Left lung (tissue), 14 donors: ENCODE results near the gene EN2. TPM values are rescaled to one million over a fixed set of nuclear protein-coding genes. Genes with fewer than 3 reads are reported as not detected.

ENCODE experiments used
- ATAC-seq: fragments of 200-7000 bp; cut with Tn5 transposase; one replicate; pipeline ENCODE4 v1.9.1; 2020; ENCODE audit warnings: moderate library complexity
- DNase-seq, 4 donors: peaks; one replicate each; pipeline ENCODE4 v3.0.0-alpha.2; 2013 to 2020
- H3K27ac ChIP-seq, 2 donors: fragments of 200-600 bp; sonication (generic) in 1 of 2; one replicate each; pipeline versions ENCODE4 v1.5.0 to v1.8.0; 2020 to 2021
- H3K27me3 ChIP-seq, 2 donors: fragments of 200-600 bp; sonication (generic) in 1 of 2; one replicate each; pipeline versions ENCODE4 v1.5.0 to v1.8.0; 2020 to 2021
- H3K36me3 ChIP-seq, 2 donors: fragments of 200-600 bp; sonication (generic) in 1 of 2; one replicate each; pipeline versions ENCODE4 v1.5.0 to v1.8.0; 2020 to 2021
- H3K4me1 ChIP-seq, 2 donors: fragments of 200-600 bp; one replicate each; pipeline ENCODE4 v1.8.0; 2021
- H3K4me3 ChIP-seq, 2 donors: fragments of 200-600 bp; sonication (generic) in 1 of 2; one replicate each; pipeline versions ENCODE4 v1.5.0 to v1.8.0; 2020 to 2021; ENCODE audit warnings: mild to moderate bottlenecking in 1 of 2
- H3K9me3 ChIP-seq, 2 donors: fragments of 200-600 bp; sonication (generic) in 1 of 2; one replicate each; pipeline versions ENCODE4 v1.5.0 to v1.8.0; 2020 to 2021
- CTCF ChIP-seq, 2 donors: fragments of 200-600 bp; sonication (generic) in 1 of 2; IDR thresholded peaks; one replicate each; pipeline versions ENCODE4 v1.5.0 to v1.8.0; 2021; ENCODE audit warnings: antibody characterized with exemption in 2 of 2
- intact Hi-C, 2 donors: fragments of 100-400 bp; cut with DNase I; formaldehyde crosslinking; loops; one replicate each; pipeline versions ENCODE4 v1.11.2 to v1.14.2; 2022
- long read RNA-seq, 12 donors: library from polyadenylated mRNA in 2 of 12; unstranded in 2 of 12; transcript quantifications; one replicate each; pipeline ENCODE4 v2.0.0 and lab custom pipeline, GENCODE V29; 2019 to 2026
- polyA plus RNA-seq, 6 donors: library from polyadenylated mRNA; unstranded; fragments of 120-200 nt; gene quantifications; one replicate each; pipeline ENCODE4 v1.2.1, GENCODE V29; 2013; ENCODE audit not compliant: insufficient read length in 6 of 6
- total RNA-seq, 2 donors: library from RNA; stranded (reverse); fragmentation: NEBNext Ultra II Directional; extraction: Animal tissue kit (Norgen Biotek cat#: 25700); gene quantifications; one replicate each; pipeline ENCODE4 v1.2.1, GENCODE V29; 2021
- donor health status: DM: no; HTN: yes; CAD: no.
- donor health status: DM: no; HTN: no; CAD: no.

Gene EN2
- total RNA-seq (not detected), polyA plus RNA-seq (not detected)
- long read RNA-seq, donor 1 = 0 reads
- long read RNA-seq, donor 2 = 0 reads
- long read RNA-seq, donor 3 = 0 reads
- long read RNA-seq, donor 4 = 0 reads
- long read RNA-seq, donor 5 = 0 reads
- long read RNA-seq, donor 6 = 0 reads
- long read RNA-seq, donor 7 = 0 reads
- long read RNA-seq, donor 8, partial matches to known transcripts = 0 of 1 reads
- long read RNA-seq, donor 8, other reads (novel, unspliced or antisense) = 0 of 1 reads
- long read RNA-seq, donor 9 = 0 reads
- long read RNA-seq, donor 10 = 0 reads
- long read RNA-seq, donor 11 = 0 reads
- long read RNA-seq, donor 12 = 0 reads

GRCh38 chr7:155458111-155458877, at the start of gene EN2:
Gene EN2, plus strand, starts transcription at chr7:155458129. Its CDS starts 249 bp downstream, at chr7:155458378.
- intact Hi-C loops = no loop called here
- ATAC-seq (no peak), DNase-seq (peak in 1 of 4 donors; percentile 79)
- H3K27me3 ChIP-seq = peaks cover 95 to 97% of the 10 kb centered on the region in 2 donors
- H3K4me3 ChIP-seq = peak within 1 kb of the TSS; percentile 27 to 43
- no peaks in the 10 kb centered on the region for H3K36me3 ChIP-seq
- peaks cover 10 to 31% of the 10 kb centered on the region in 2 donors for H3K4me1 ChIP-seq
- H3K9me3 ChIP-seq = no peaks in the 10 kb centered on the region
- no peak within 1 kb of the TSS for H3K27ac ChIP-seq
- TF ChIP-seq CTCF (IDR thresholded peaks at IDR 0.05) = no peak

- no peaks in the 10 kb centered on the region for H3K36me3 ChIP-seq
- H3K4me3 ChIP-seq = no peak overlapping the region
- DNase-seq (peak in 2 of 4 donors; percentile 8 to 66), ATAC-seq (no peak)
- no peaks in the 10 kb centered on the region for H3K9me3 ChIP-seq
- intact Hi-C loops = no loop called here
- H3K4me1 ChIP-seq = no peaks in the 10 kb centered on the region
- H3K27ac ChIP-seq = no peak overlapping the region
- H3K27me3 ChIP-seq = peaks cover 8 to 70% of the 10 kb centered on the region in 2 donors
- TF ChIP-seq CTCF (IDR thresholded peaks at IDR 0.05) = no peak
Observed at GRCh38 chr7:155408651-155409586, 49.0 kb upstream of the EN2 start.

- intact Hi-C loops = no loop called here
- Histone ChIP-seq H3K27ac (no peak overlapping the region), H3K4me1 (no peaks in the 10 kb centered on the region), H3K36me3 (no peaks in the 10 kb centered on the region), H3K9me3 (no peaks in the 10 kb centered on the region), H3K4me3 (no peak overlapping the region), H3K27me3 (peaks cover 8 to 60% of the 10 kb centered on the region in 2 donors)
- no peak for TF ChIP-seq CTCF (IDR thresholded peaks at IDR 0.05)
- ATAC-seq (no peak), DNase-seq (peak in 1 of 4 donors; percentile 72)
Observed at GRCh38 chr7:155409980-155410379, 47.9 kb upstream of the EN2 start.

- H3K4me3 ChIP-seq = no peak overlapping the region
- H3K36me3 ChIP-seq = no peaks in the 10 kb centered on the region
- DNase-seq (no peak), ATAC-seq (no peak)
- H3K9me3 ChIP-seq = no peaks in the 10 kb centered on the region
- no peaks in the 10 kb centered on the region for H3K4me1 ChIP-seq
- intact Hi-C loops = no loop called here
- no peak overlapping the region for H3K27ac ChIP-seq
- TF ChIP-seq CTCF (IDR thresholded peaks at IDR 0.05) = no peak
- H3K27me3 ChIP-seq = peaks cover 4 to 55% of the 10 kb centered on the region in 2 donors
Observed at GRCh38 chr7:155410431-155410830, 47.5 kb upstream of the EN2 start.
